Lung (tissue), 12 donors: ENCODE measurements around the gene POLR3E. TPM values are rescaled to one million over a fixed set of nuclear protein-coding genes. Genes with fewer than 3 reads are reported as not detected.
A peak's percentile ranks its signal among the peaks of the same experiment; 100 is the strongest.
"Not testable (repeated sequence)": the region's sequence is repeated elsewhere in the genome, so short reads cannot be mapped to it uniquely, and the experiment has no call there.

ENCODE experiments used
- ATAC-seq: fragments of 200-7000 bp; cut with Tn5 transposase; one replicate; pipeline ENCODE4 v1.9.1; 2020; ENCODE audit warnings: moderate number of reproducible peaks; ENCODE audit not compliant: insufficient read depth, low FRiP score
- DNase-seq, 3 donors: peaks; one replicate each; pipeline ENCODE4 v3.0.0-alpha.2; 2013 to 2017
- H3K27ac ChIP-seq, 2 donors: one replicate each; pipeline ENCODE4 v1.5.1; 2013; ENCODE audit warnings: mild to moderate bottlenecking in 2 of 2, moderate library complexity in 2 of 2, control low read depth in 1 of 2, inconsistent platforms in 1 of 2, low read depth in 1 of 2, low read length in 1 of 2
- H3K27me3 ChIP-seq, 3 donors: one replicate each; pipeline ENCODE4 v1.5.1; 2013; ENCODE audit warnings: low read length in 2 of 3; ENCODE audit not compliant: control insufficient read depth in 3 of 3, insufficient read depth in 3 of 3
- H3K36me3 ChIP-seq, 4 donors: one replicate each; pipeline ENCODE4 v1.5.1; 2013; ENCODE audit warnings: low read length in 4 of 4, mild to moderate bottlenecking in 1 of 4, moderate library complexity in 1 of 4; ENCODE audit not compliant: control insufficient read depth in 4 of 4, insufficient read depth in 4 of 4
- H3K4me1 ChIP-seq, 5 donors: one replicate each; pipeline ENCODE4 v1.5.1; 2013; ENCODE audit warnings: low read length in 5 of 5, mild to moderate bottlenecking in 2 of 5, moderate library complexity in 1 of 5; ENCODE audit not compliant: control insufficient read depth in 5 of 5, insufficient read depth in 5 of 5
- H3K4me3 ChIP-seq: one replicate; pipeline ENCODE4 v1.5.1; 2013; ENCODE audit warnings: mild to moderate bottlenecking, control low read depth, moderate library complexity
- H3K9ac ChIP-seq, 2 donors: one replicate each; pipeline ENCODE4 v1.5.1; 2013; ENCODE audit warnings: low read length in 2 of 2, control low read depth in 1 of 2; ENCODE audit not compliant: insufficient read depth in 1 of 2
- H3K9me3 ChIP-seq, 4 donors: one replicate each; pipeline ENCODE4 v1.5.1; 2013; ENCODE audit warnings: low read length in 3 of 4, mild to moderate bottlenecking in 1 of 4, moderate library complexity in 1 of 4; ENCODE audit not compliant: control insufficient read depth in 4 of 4, insufficient read depth in 3 of 4
- CTCF ChIP-seq: IDR thresholded peaks from 2 replicates; pipeline ENCODE4 v1.5.1; 2012; ENCODE audit warnings: mild to moderate bottlenecking; ENCODE audit errors: control extremely low read depth, extremely low read depth
- WGBS, 2 donors: extraction: QIAGEN DNeasy Blood & Tissue Kit; methylation state at CpG; one replicate each; pipeline ENCODE4 v1.1.7; 2013; 5-methylcytosine and 5-hydroxymethylcytosine counted together
- polyA plus RNA-seq, 2 donors: library from polyadenylated mRNA; stranded (reverse); fragments of 200-250 nt; gene quantifications; one replicate each; pipeline ENCODE4 v1.2.1, GENCODE V29; 2013
- total RNA-seq, 2 donors: library from RNA; depleted of rRNA in 1 of 2; stranded (reverse); fragments of >200 nt in 1 of 2; gene quantifications; one replicate each; pipeline ENCODE4 v1.2.1, GENCODE V29; 2014 to 2021
- donor health status: control.
- donor health status: control.
- donor health status: Bipolar disorder and iron deficiency.
- donor health status: healthy.
- donor health status: DM: yes; HTN: yes; CAD: no.

The POLR3E gene
- total and polyA plus RNA-seq, 4 donors, result 23.2 to 44.3 (median 34.0) TPM

GRCh38 chr16:22366371-22366770, 69.2 kb downstream of the POLR3E start:
- DNase-seq (no peak), ATAC-seq (no peak)
- peaks cover 0 to 21% (median 2%) of the 10 kb centered on the region in 5 donors for H3K4me1 ChIP-seq
- H3K9me3 ChIP-seq, result no peaks in the 10 kb centered on the region
- H3K4me3 ChIP-seq, result no peak overlapping the region
- H3K27me3 ChIP-seq, result no peaks in the 10 kb centered on the region
- no peak overlapping the region for H3K9ac ChIP-seq
- H3K36me3 ChIP-seq, result peaks cover 2 to 8% (median 4%) of the 10 kb centered on the region in 4 donors
- H3K27ac ChIP-seq, result no peak overlapping the region
- no peak for TF ChIP-seq CTCF
- WGBS, 2 donors, result 95 to 98% methylated on average over 2 of the region's 2 CpGs

DNA sequence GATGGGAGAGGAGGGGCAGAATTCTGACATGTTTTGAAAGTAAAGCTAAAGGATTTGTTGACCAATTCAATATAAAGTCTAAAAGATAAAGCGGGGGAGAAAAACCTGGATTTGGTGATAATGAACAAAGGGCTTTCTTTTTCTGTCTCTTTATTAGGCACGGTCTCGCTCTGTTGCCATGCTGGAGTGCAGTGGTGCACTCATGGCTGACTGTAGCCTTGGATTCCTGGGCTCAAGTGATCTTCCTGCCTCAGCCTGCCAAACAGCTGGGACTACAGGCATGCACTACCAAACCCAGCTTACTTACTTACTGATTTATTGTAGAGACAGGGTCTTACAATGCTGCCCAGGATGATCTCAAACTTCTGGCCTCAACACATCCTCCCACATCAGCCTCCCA, 69.7 kb downstream of the POLR3E start:
- 94 to 98% methylated on average over 3 of the region's 3 CpGs for WGBS, 2 donors
- H3K4me1 ChIP-seq, result peaks cover 0 to 24% (median 4%) of the 10 kb centered on the region in 5 donors
- no peak for DNase-seq

GRCh38 chr16:22368200-22368826, 71.1 kb downstream of the POLR3E start:
- H3K27me3 ChIP-seq, ATAC-seq, H3K9ac ChIP-seq, DNase-seq, H3K4me3 ChIP-seq, H3K9me3 ChIP-seq, H3K36me3 ChIP-seq, H3K27ac ChIP-seq: not testable (repeated sequence)
- 88 to 91% methylated on average over 8 of the region's 8 CpGs for WGBS, 2 donors
- peaks cover 0 to 30% (median 6%) of the 10 kb centered on the region in 5 donors for H3K4me1 ChIP-seq

More for the DNA sequence above, 69.7 kb downstream of the POLR3E start:
- no peaks in the 10 kb centered on the region for H3K27me3 ChIP-seq
- no peaks in the 10 kb centered on the region for H3K9me3 ChIP-seq
- no peak overlapping the region for H3K9ac ChIP-seq
- no peak overlapping the region for H3K27ac ChIP-seq
- no peak overlapping the region for H3K4me3 ChIP-seq
- no peak for ATAC-seq
- no peak for TF ChIP-seq CTCF
- peaks cover 2 to 7% (median 3%) of the 10 kb centered on the region in 4 donors for H3K36me3 ChIP-seq

DNA sequence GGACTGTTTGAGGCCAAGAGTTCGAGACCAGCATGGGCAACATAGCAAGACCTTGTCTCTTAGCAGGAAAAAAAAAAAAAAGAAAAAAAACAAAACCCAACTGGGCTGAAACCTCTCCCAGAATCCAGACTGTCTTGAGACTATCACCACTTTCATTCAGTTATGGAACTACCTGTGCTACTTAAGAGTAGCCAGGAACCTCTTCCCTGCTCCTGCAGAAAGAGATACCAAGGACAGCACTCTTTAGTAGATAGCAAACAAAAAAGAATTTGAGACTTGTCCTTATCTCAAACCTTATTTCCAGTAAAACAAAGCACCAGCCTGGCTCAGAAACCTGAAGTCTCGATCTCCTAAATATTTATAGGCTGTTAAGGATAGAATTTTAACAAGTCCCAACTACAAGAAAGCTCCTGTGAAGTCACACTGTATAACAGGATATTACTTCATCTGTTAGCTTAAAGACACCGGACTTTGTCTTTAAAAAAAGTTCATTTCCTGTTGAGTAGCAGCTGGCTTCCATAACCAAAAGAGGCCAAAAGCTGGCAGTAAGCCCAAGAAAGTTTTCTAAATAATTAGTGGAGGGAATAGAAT, 72.1 kb downstream of the POLR3E start:
- ATAC-seq (no peak), DNase-seq (peak; percentile 44 to 93 (median 92))
- WGBS, 2 donors, result 38 to 39% methylated on average over 3 of the region's 3 CpGs
- no peaks in the 10 kb centered on the region for H3K27me3 ChIP-seq
- peak overlapping the region; percentile 55 to 63 for H3K27ac ChIP-seq
- H3K4me3 ChIP-seq, result no peak overlapping the region
- TF ChIP-seq CTCF, result no peak
- H3K4me1 ChIP-seq, result peaks cover 0 to 35% (median 6%) of the 10 kb centered on the region in 5 donors
- H3K9me3 ChIP-seq, result no peaks in the 10 kb centered on the region
- peaks cover 0 to 2% (median 1%) of the 10 kb centered on the region in 4 donors for H3K36me3 ChIP-seq
- no peak overlapping the region for H3K9ac ChIP-seq
